ENCODE data around the gene RAB1A. TPM values are rescaled to one million over a fixed set of nuclear protein-coding genes. Genes with fewer than 3 reads are reported as not detected.

RAB1A gene
- total and polyA plus RNA-seq, 5 donors from 2014 or later = 50.4 to 79.3 (median 60.1) TPM

- no peak overlapping the region for H3K27ac Mint-ChIP-seq
- ATAC-seq (ENCODE audit: low read depth in 2 of 2) (no peak), DNase-seq (no peak)
- peaks cover 4% of the 10 kb centered on the region for H3K36me3 Mint-ChIP-seq
- Histone ChIP-seq H3K36me3 (ENCODE audit: control insufficient read depth, insufficient read depth, low read length) (peaks cover 4% of the 10 kb centered on the region), H3K9me3 (ENCODE audit: control insufficient read depth in 2 of 2, low read length in 2 of 2) (no peaks in the 10 kb centered on the region), H3K27me3 (ENCODE audit: control insufficient read depth, insufficient read depth, low read length) (no peaks in the 10 kb centered on the region), H3K27ac (ENCODE audit: insufficient read depth, low read length, poor library complexity, severe bottlenecking) (no peak overlapping the region), H3K4me3 (ENCODE audit: low read depth, low read length) (peak overlapping the region; percentile 39), H3K4me1 (ENCODE audit: control insufficient read depth, insufficient read depth, low read length, poor library complexity, severe bottlenecking) (peaks cover 53% of the 10 kb centered on the region)
- peaks cover 32 to 89% (median 59%) of the 10 kb centered on the region in 4 donors for H3K4me1 Mint-ChIP-seq
- no peaks in the 10 kb centered on the region for H3K9me3 Mint-ChIP-seq
- no peaks in the 10 kb centered on the region for H3K27me3 Mint-ChIP-seq
- H3K4me3 Mint-ChIP-seq = peak overlapping the region; percentile 56 to 86 (median 65)
Observed at GRCh38 chr2:65120990-65121693, 8.8 kb downstream of the RAB1A start.

DNA sequence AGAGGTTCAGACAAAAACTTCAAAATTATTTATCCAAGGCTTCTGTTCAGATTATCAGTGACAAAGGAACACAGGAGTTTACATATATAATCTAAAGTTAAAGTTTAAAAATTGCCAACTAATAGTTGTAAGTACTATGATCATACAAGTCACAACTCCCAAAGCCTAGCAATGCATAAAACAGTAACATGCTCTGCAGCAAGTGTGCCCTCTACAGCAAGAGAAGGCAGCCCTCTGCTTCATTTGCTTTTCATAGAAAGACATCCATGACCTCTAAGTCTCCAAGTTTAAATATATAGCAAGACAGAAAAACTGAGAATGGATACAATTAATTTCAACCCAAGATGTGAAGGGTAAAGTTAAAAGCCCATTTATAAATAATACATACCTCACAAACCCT, 13.3 kb downstream of the RAB1A start:
- no peak for ATAC-seq (ENCODE audit: low read depth in 2 of 2)
- Mint-ChIP-seq H3K4me1 (peaks cover 47 to 82% (median 55%) of the 10 kb centered on the region in 4 donors), H3K4me3 (peak overlapping the region; percentile 26 to 59 (median 46)), H3K36me3 (peaks cover 13% of the 10 kb centered on the region), H3K27me3 (no peaks in the 10 kb centered on the region), H3K9me3 (no peaks in the 10 kb centered on the region), H3K27ac (no peak overlapping the region)
- no peak overlapping the region for H3K4me3 ChIP-seq (ENCODE audit: low read depth, low read length)
- H3K27ac ChIP-seq (ENCODE audit: insufficient read depth, low read length, poor library complexity, severe bottlenecking) = no peak overlapping the region
- H3K9me3 ChIP-seq (ENCODE audit: control insufficient read depth in 2 of 2, low read length in 2 of 2) = no peaks in the 10 kb centered on the region
- no peaks in the 10 kb centered on the region for H3K27me3 ChIP-seq (ENCODE audit: control insufficient read depth, insufficient read depth, low read length)
- peaks cover 4% of the 10 kb centered on the region for H3K36me3 ChIP-seq (ENCODE audit: control insufficient read depth, insufficient read depth, low read length)
- no peak for DNase-seq
- peaks cover 36% of the 10 kb centered on the region for H3K4me1 ChIP-seq (ENCODE audit: control insufficient read depth, insufficient read depth, low read length, poor library complexity, severe bottlenecking)

GRCh38 chr2:65114921-65115320, 15.0 kb downstream of the RAB1A start:
- no peaks in the 10 kb centered on the region for H3K9me3 ChIP-seq (ENCODE audit: control insufficient read depth in 2 of 2, low read length in 2 of 2)
- H3K4me3 ChIP-seq (ENCODE audit: low read depth, low read length) = no peak overlapping the region
- H3K4me3 Mint-ChIP-seq = peak overlapping the region in 2 of 4 donors; percentile 19 to 53
- peaks cover 2% of the 10 kb centered on the region for H3K36me3 ChIP-seq (ENCODE audit: control insufficient read depth, insufficient read depth, low read length)
- peaks cover 22% of the 10 kb centered on the region for H3K4me1 ChIP-seq (ENCODE audit: control insufficient read depth, insufficient read depth, low read length, poor library complexity, severe bottlenecking)
- H3K27ac ChIP-seq (ENCODE audit: insufficient read depth, low read length, poor library complexity, severe bottlenecking) = no peak overlapping the region
- H3K36me3 Mint-ChIP-seq = peaks cover 13% of the 10 kb centered on the region
- H3K4me1 Mint-ChIP-seq = peaks cover 40 to 82% (median 47%) of the 10 kb centered on the region in 4 donors
- H3K27ac Mint-ChIP-seq = peak overlapping the region in 2 of 3 donors; percentile 48 to 67
- no peaks in the 10 kb centered on the region for H3K27me3 Mint-ChIP-seq
- DNase-seq (no peak), ATAC-seq (ENCODE audit: low read depth in 2 of 2) (no peak)
- H3K9me3 Mint-ChIP-seq = no peaks in the 10 kb centered on the region
- H3K27me3 ChIP-seq (ENCODE audit: control insufficient read depth, insufficient read depth, low read length) = no peaks in the 10 kb centered on the region

DNA sequence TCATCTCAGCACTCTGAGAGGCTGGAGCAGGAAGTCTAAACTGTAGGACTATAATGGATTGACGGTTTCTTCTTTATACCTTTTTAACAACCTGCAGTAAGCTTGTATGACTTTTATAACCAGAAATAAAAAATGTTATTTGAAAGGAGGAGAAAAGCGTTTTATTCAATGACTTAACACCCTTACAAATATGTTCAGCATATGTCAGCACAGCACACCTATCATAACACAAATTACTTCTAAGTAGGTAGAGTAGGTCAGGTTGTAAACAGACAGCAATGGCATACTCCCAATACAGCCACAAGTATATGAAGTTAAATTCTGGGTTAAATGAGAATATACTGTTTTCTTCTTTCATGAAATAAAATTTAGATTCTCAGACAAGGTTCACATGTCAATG, 16.1 kb downstream of the RAB1A start:
- no peaks in the 10 kb centered on the region for H3K27me3 Mint-ChIP-seq
- Histone ChIP-seq H3K4me3 (ENCODE audit: low read depth, low read length) (peak overlapping the region; percentile 5), H3K9me3 (ENCODE audit: control insufficient read depth in 2 of 2, low read length in 2 of 2) (no peaks in the 10 kb centered on the region), H3K27me3 (ENCODE audit: control insufficient read depth, insufficient read depth, low read length) (no peaks in the 10 kb centered on the region), H3K4me1 (ENCODE audit: control insufficient read depth, insufficient read depth, low read length, poor library complexity, severe bottlenecking) (peaks cover 22% of the 10 kb centered on the region), H3K36me3 (ENCODE audit: control insufficient read depth, insufficient read depth, low read length) (peaks cover 2% of the 10 kb centered on the region), H3K27ac (ENCODE audit: insufficient read depth, low read length, poor library complexity, severe bottlenecking) (peak overlapping the region; percentile 5)
- ATAC-seq (ENCODE audit: low read depth in 2 of 2) = no peak
- H3K36me3 Mint-ChIP-seq = peaks cover 19% of the 10 kb centered on the region
- peak overlapping the region in 1 of 3 donors; percentile 60 for H3K27ac Mint-ChIP-seq
- H3K4me1 Mint-ChIP-seq = peaks cover 42 to 79% (median 47%) of the 10 kb centered on the region in 4 donors
- no peaks in the 10 kb centered on the region for H3K9me3 Mint-ChIP-seq
- H3K4me3 Mint-ChIP-seq = peak overlapping the region in 1 of 4 donors; percentile 29
- DNase-seq = no peak

DNA sequence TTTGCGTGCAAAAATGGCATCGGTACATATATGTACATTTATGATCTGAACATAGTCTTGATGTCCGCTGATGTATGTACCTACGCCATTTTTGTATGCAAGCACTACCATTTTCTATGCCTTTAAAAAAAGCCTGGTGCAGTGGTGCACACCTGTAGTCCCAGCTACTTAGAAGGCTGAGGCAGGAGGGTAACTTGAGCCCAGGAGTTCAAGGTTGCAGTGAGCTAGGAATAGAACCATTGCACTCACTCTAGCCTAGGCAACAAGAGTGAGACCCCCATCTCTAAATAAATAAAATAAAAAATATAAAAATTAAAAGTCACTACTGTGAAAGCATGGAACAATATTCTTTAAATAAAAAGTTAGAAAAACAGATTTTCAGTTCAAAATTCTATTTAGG, 16.7 kb downstream of the RAB1A start:
- Mint-ChIP-seq H3K4me1 (peaks cover 43 to 81% (median 47%) of the 10 kb centered on the region in 4 donors), H3K9me3 (no peaks in the 10 kb centered on the region), H3K27ac (no peak overlapping the region), H3K27me3 (no peaks in the 10 kb centered on the region), H3K4me3 (peak overlapping the region in 1 of 4 donors; percentile 32), H3K36me3 (peaks cover 20% of the 10 kb centered on the region)
- no peaks in the 10 kb centered on the region for H3K9me3 ChIP-seq (ENCODE audit: control insufficient read depth in 2 of 2, low read length in 2 of 2)
- peaks cover 19% of the 10 kb centered on the region for H3K4me1 ChIP-seq (ENCODE audit: control insufficient read depth, insufficient read depth, low read length, poor library complexity, severe bottlenecking)
- ATAC-seq (ENCODE audit: low read depth in 2 of 2) (no peak), DNase-seq (no peak)
- peaks cover 2% of the 10 kb centered on the region for H3K36me3 ChIP-seq (ENCODE audit: control insufficient read depth, insufficient read depth, low read length)
- no peaks in the 10 kb centered on the region for H3K27me3 ChIP-seq (ENCODE audit: control insufficient read depth, insufficient read depth, low read length)
- no peak overlapping the region for H3K4me3 ChIP-seq (ENCODE audit: low read depth, low read length)
- H3K27ac ChIP-seq (ENCODE audit: insufficient read depth, low read length, poor library complexity, severe bottlenecking) = no peak overlapping the region

DNA sequence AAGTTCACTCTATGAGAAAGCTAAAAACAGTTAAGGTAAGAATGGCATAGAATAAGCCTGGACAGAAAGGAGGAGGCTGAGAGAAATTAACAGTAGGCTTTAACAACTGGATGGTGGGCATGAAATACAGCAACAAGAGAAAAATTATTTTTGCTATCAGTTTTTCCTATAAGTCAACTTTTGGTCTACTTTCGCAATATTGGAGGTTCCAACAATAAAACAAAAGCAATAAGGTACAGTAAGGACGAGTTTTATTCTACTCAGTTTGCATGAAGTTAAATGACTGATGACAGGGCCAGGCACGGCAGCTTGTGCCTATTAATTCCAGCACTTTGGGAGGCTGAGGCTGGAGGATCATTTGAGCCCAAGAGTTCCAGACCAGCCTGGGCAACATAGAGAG, 17.3 kb downstream of the RAB1A start:
- peak overlapping the region in 1 of 4 donors; percentile 32 for H3K4me3 Mint-ChIP-seq
- H3K27ac Mint-ChIP-seq = no peak overlapping the region
- peaks cover 39 to 80% (median 43%) of the 10 kb centered on the region in 4 donors for H3K4me1 Mint-ChIP-seq

GRCh38 chr2:65108780-65109179, 21.1 kb downstream of the RAB1A start:
- Mint-ChIP-seq H3K27ac (no peak overlapping the region), H3K27me3 (no peaks in the 10 kb centered on the region), H3K4me3 (no peak overlapping the region), H3K4me1 (peaks cover 32 to 74% (median 39%) of the 10 kb centered on the region in 4 donors), H3K36me3 (peaks cover 17% of the 10 kb centered on the region), H3K9me3 (no peaks in the 10 kb centered on the region)
- no peak for DNase-seq
- no peak for ATAC-seq (ENCODE audit: low read depth in 2 of 2)
- no peak overlapping the region for H3K27ac ChIP-seq (ENCODE audit: insufficient read depth, low read length, poor library complexity, severe bottlenecking)
- no peaks in the 10 kb centered on the region for H3K9me3 ChIP-seq (ENCODE audit: control insufficient read depth in 2 of 2, low read length in 2 of 2)
- peaks cover 3% of the 10 kb centered on the region for H3K4me1 ChIP-seq (ENCODE audit: control insufficient read depth, insufficient read depth, low read length, poor library complexity, severe bottlenecking)
- H3K27me3 ChIP-seq (ENCODE audit: control insufficient read depth, insufficient read depth, low read length) = no peaks in the 10 kb centered on the region
- no peak overlapping the region for H3K4me3 ChIP-seq (ENCODE audit: low read depth, low read length)
- peaks cover 12% of the 10 kb centered on the region for H3K36me3 ChIP-seq (ENCODE audit: control insufficient read depth, insufficient read depth, low read length)

More for the DNA sequence above, 17.3 kb downstream of the RAB1A start:
- Histone ChIP-seq H3K9me3 (ENCODE audit: control insufficient read depth in 2 of 2, low read length in 2 of 2) (no peaks in the 10 kb centered on the region), H3K4me3 (ENCODE audit: low read depth, low read length) (no peak overlapping the region), H3K36me3 (ENCODE audit: control insufficient read depth, insufficient read depth, low read length) (peaks cover 2% of the 10 kb centered on the region), H3K27me3 (ENCODE audit: control insufficient read depth, insufficient read depth, low read length) (no peaks in the 10 kb centered on the region), H3K4me1 (ENCODE audit: control insufficient read depth, insufficient read depth, low read length, poor library complexity, severe bottlenecking) (peaks cover 19% of the 10 kb centered on the region), H3K27ac (ENCODE audit: insufficient read depth, low read length, poor library complexity, severe bottlenecking) (no peak overlapping the region)
- Mint-ChIP-seq H3K27me3 (no peaks in the 10 kb centered on the region), H3K36me3 (peaks cover 20% of the 10 kb centered on the region), H3K9me3 (no peaks in the 10 kb centered on the region)
- ATAC-seq (ENCODE audit: low read depth in 2 of 2) (no peak), DNase-seq (no peak)

DNA sequence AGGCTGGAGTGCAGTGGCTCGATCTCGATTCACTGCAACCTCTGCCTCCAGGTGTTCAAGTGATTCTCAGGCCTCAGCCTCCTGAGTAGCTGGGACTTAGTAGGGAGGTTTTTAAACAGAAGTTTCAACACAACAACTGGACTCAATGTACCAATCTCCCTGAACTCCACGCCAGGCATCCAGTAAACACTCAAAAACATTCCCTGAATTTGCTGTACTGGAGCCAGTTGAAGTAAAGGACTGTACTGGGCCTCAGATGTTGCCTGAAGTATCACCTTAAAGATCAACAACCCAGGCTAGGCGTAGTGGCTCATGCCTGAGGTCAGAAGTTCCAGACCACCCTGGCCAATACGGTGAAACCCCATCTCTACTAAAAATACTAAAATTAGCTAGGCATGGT, 22.4 kb downstream of the RAB1A start:
- DNase-seq (no peak), ATAC-seq (ENCODE audit: low read depth in 2 of 2) (no peak)
- H3K4me1 Mint-ChIP-seq = peaks cover 26 to 63% (median 33%) of the 10 kb centered on the region in 4 donors
- Histone ChIP-seq H3K36me3 (ENCODE audit: control insufficient read depth, insufficient read depth, low read length) (peaks cover 22% of the 10 kb centered on the region), H3K4me3 (ENCODE audit: low read depth, low read length) (no peak overlapping the region), H3K4me1 (ENCODE audit: control insufficient read depth, insufficient read depth, low read length, poor library complexity, severe bottlenecking) (no peaks in the 10 kb centered on the region), H3K27ac (ENCODE audit: insufficient read depth, low read length, poor library complexity, severe bottlenecking) (no peak overlapping the region), H3K9me3 (ENCODE audit: control insufficient read depth in 2 of 2, low read length in 2 of 2) (no peaks in the 10 kb centered on the region), H3K27me3 (ENCODE audit: control insufficient read depth, insufficient read depth, low read length) (no peaks in the 10 kb centered on the region)
- no peaks in the 10 kb centered on the region for H3K27me3 Mint-ChIP-seq
- no peak overlapping the region for H3K4me3 Mint-ChIP-seq
- peaks cover 16% of the 10 kb centered on the region for H3K36me3 Mint-ChIP-seq
- no peaks in the 10 kb centered on the region for H3K9me3 Mint-ChIP-seq
- peak overlapping the region in 1 of 3 donors; percentile 72 for H3K27ac Mint-ChIP-seq

All from CD4-positive, CD25-positive, alpha-beta regulatory T cell (primary cell).